PFSK-1 (cell line): ENCODE results near the gene PCBP3.

Source experiments
- POLR2AphosphoS5 ChIP-seq: IDR thresholded peaks from 2 replicates; pipeline ENCODE4 v1.6.1; 2012; ENCODE audit warnings: low read depth, mild to moderate bottlenecking, control low read depth, low read length, moderate library complexity
- REST ChIP-seq, 2 experiments: IDR thresholded peaks; 2 replicates each; pipeline versions ENCODE4 v1.6.1 to v1.8.0; 2011 to 2012; ENCODE audit warnings: low read depth in 2 of 2, low read length in 2 of 2, control low read depth in 1 of 2, inconsistent platforms in 1 of 2, mild to moderate bottlenecking in 1 of 2, moderate library complexity in 1 of 2; ENCODE audit not compliant: insufficient read depth in 1 of 2
- SIN3A ChIP-seq: IDR thresholded peaks from 2 replicates; pipeline ENCODE4 v1.6.1; 2012; ENCODE audit warnings: mild to moderate bottlenecking, low read length, moderate library complexity, borderline replicate concordance; ENCODE audit not compliant: insufficient read depth
- TAF1 ChIP-seq: IDR thresholded peaks from 2 replicates; pipeline ENCODE4 v1.6.1; 2012; ENCODE audit warnings: low read length, control low read depth, borderline replicate concordance; ENCODE audit not compliant: insufficient read depth

DNA sequence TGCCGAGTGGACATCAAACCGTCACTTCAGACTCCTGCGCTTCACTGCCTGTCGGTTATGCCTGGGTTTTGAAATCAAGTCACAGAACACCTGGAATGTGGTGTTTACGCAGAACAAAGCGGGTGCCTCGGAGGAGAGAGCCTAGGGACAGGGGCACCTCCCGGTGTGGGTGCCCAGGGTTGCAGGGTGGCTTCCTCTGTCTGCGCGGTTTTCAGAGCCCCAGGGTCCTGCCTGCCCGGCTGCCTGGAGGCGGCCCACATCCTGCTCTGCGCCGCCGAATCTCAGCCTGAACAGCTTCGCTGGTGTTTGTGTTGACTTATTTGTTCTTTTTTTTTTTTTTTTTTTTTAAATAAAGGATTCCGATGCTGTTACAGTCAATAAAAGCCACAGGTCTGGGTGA lies 224.6 kb downstream of the PCBP3 start:
- TF ChIP-seq TAF1 (no peak), POLR2AphosphoS5 (no peak), REST (IDR thresholded peaks at IDR 0.05; ENCODE audit: insufficient read depth in 1 of 2, low read depth in 2 of 2, low read length in 2 of 2) (no peak), SIN3A (no peak)
